SU-DHL-6 (cell line): ENCODE data around the gene BMP2K.

Experiments used
- H2AFZ ChIP-seq: fragments of 200-600 bp; sonication (generic); 2 replicates; pipeline ENCODE4 v1.6.1; 2014; ENCODE audit warnings: low read depth, mild to moderate bottlenecking, moderate library complexity, mixed read lengths, antibody characterized with exemption, low read length; ENCODE audit not compliant: severe bottlenecking
- H3F3A ChIP-seq: fragments of 200-600 bp; shearing (Covaris generic); 2 replicates; pipeline ENCODE4 v1.6.0; 2016; ENCODE audit warnings: antibody characterized with exemption, mild to moderate bottlenecking; ENCODE audit not compliant: insufficient read depth
- H3K27ac ChIP-seq: fragments of 200-600 bp; sonication (generic); 2 replicates; pipeline ENCODE4 v1.5.1; 2016; ENCODE audit warnings: low read depth, mild to moderate bottlenecking, low read length, moderate library complexity, mixed read lengths
- H3K27me3 ChIP-seq: fragments of 200-600 bp; sonication (generic), shearing (Covaris generic); 2 replicates; pipeline ENCODE4 v1.6.0; 2014; ENCODE audit warnings: mild to moderate bottlenecking, low read length
- H3K36me3 ChIP-seq: fragments of 200-600 bp; sonication (generic); 2 replicates; pipeline ENCODE4 v1.6.1; 2014; ENCODE audit warnings: mild to moderate bottlenecking, low read length, mixed read lengths
- H3K4me2 ChIP-seq: fragments of 300-600, 200-600 bp; shearing (Covaris generic), sonication (generic); 2 replicates; pipeline ENCODE4 v1.6.0; 2014; ENCODE audit warnings: low read length, low read depth, mild to moderate bottlenecking; ENCODE audit not compliant: poor library complexity, severe bottlenecking
- H3K4me3 ChIP-seq: fragments of 200-600 bp; sonication (generic); 2 replicates; pipeline ENCODE4 v1.5.1; 2014; ENCODE audit warnings: antibody characterized with exemption, low read length, mild to moderate bottlenecking, mixed read lengths; ENCODE audit not compliant: insufficient read depth, poor library complexity, severe bottlenecking
- H3K79me2 ChIP-seq: fragments of 200-600 bp; sonication (generic); 2 replicates; pipeline ENCODE4 v1.6.1; 2014; ENCODE audit warnings: mild to moderate bottlenecking, low read length, moderate library complexity; ENCODE audit not compliant: insufficient read depth
- H3K9ac ChIP-seq: fragments of 200-600 bp; sonication (generic); 2 replicates; pipeline ENCODE4 v1.7.0; 2014; ENCODE audit warnings: mild to moderate bottlenecking, low read length
- H3K9me2 ChIP-seq: fragments of 200-600 bp; sonication (generic); replicated peaks from 2 replicates; pipeline ENCODE4 v1.6.1; 2014; ENCODE audit warnings: low read length; ENCODE audit not compliant: insufficient read depth
- H3K9me3 ChIP-seq: fragments of 200-600 bp; sonication (generic); 2 replicates; pipeline ENCODE4 v1.6.1; 2014; ENCODE audit warnings: low read length, mixed read lengths; ENCODE audit not compliant: insufficient read depth
- H4K20me1 ChIP-seq: fragments of 200-600 bp; sonication (generic); 2 replicates; pipeline ENCODE4 v1.6.1; 2014; ENCODE audit warnings: low read depth, mild to moderate bottlenecking, antibody characterized with exemption, low read length, moderate library complexity, mixed read lengths
- EZH2phosphoT487 ChIP-seq: fragments of 200-600 bp; sonication (generic), shearing (Covaris generic); conservative IDR thresholded peaks from 2 replicates; pipeline ENCODE4 v1.6.1; 2018; ENCODE audit warnings: mild to moderate bottlenecking, antibody characterized with exemption, low read length, moderate library complexity, mixed read lengths
- TF ChIP-seq, protein P1 (sequence below): fragments of 200-600 bp; sonication (generic); IDR thresholded peaks from one replicate; pipeline ENCODE4 v1.5.1; 2017; ENCODE audit warnings: antibody characterized with exemption, mild to moderate bottlenecking, low read length, moderate library complexity; ENCODE audit not compliant: insufficient read depth, poor library complexity, severe bottlenecking

Gene BMP2K

DNA sequence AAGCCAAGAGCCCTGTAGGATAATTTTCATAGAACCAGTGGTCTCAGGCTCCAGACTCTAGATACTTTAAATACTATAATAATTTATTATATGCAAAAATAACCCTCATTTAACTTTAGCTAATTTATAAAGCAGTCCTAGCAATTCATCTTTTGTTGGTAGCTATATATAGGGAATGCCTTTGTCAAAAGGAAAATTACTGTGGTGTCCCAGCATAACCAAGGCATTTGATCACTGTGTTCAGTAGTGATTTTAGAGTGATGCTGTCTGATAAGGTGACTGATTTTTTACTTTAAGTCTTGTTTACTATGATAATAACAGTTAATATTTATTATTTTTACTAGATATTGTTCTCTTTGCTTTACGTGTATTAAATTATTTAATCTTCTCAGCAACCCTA lies 101.9 kb downstream of the BMP2K start:
- TF ChIP-seq EZH2phosphoT487 = no peak
- TF ChIP-seq, protein P1, sequence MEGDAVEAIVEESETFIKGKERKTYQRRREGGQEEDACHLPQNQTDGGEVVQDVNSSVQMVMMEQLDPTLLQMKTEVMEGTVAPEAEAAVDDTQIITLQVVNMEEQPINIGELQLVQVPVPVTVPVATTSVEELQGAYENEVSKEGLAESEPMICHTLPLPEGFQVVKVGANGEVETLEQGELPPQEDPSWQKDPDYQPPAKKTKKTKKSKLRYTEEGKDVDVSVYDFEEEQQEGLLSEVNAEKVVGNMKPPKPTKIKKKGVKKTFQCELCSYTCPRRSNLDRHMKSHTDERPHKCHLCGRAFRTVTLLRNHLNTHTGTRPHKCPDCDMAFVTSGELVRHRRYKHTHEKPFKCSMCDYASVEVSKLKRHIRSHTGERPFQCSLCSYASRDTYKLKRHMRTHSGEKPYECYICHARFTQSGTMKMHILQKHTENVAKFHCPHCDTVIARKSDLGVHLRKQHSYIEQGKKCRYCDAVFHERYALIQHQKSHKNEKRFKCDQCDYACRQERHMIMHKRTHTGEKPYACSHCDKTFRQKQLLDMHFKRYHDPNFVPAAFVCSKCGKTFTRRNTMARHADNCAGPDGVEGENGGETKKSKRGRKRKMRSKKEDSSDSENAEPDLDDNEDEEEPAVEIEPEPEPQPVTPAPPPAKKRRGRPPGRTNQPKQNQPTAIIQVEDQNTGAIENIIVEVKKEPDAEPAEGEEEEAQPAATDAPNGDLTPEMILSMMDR = no peak
- Histone ChIP-seq H3F3A (no peaks in the 10 kb centered on the region), H2AFZ (no peak overlapping the region), H3K27ac (no peak overlapping the region), H3K79me2 (no peaks in the 10 kb centered on the region), H4K20me1 (no peaks in the 10 kb centered on the region), H3K4me3 (no peak overlapping the region), H3K9me3 (no peaks in the 10 kb centered on the region), H3K36me3 (no peaks in the 10 kb centered on the region), H3K27me3 (no peaks in the 10 kb centered on the region), H3K9me2 (no peaks in the 10 kb centered on the region), H3K4me2 (no peak overlapping the region), H3K9ac (no peak overlapping the region)

DNA sequence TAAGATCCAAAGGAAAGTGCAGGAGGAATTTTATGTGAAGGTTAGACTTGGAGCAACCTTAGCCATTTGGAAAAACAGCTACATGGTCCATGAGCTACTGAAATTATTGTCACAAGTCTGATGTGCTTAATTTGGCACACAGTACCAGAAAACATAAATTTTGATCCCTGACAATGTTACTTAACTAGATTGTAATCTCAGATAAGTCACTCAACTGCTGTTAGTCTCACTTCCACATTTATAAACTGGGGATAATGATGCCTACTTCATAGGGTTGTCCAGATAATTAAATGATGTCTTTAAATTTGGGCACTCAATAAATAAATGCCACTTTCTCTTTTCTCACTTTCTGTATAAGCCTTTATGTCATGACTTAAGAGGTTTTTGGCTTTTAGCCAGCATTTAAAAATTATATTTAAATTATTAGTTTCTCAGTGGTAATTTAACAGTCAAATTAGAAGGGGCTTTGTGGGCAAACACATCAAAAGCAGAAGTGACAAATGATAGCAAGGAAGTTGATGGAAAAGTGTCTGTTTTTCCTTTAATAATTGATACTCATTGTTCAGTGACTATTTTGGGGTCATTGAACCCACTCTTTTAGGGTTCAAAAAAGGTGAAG lies 104.8 kb downstream of the BMP2K start:
- H3K36me3 ChIP-seq = no peaks in the 10 kb centered on the region
- no peaks in the 10 kb centered on the region for H4K20me1 ChIP-seq
- H2AFZ ChIP-seq = no peak overlapping the region
- no peak overlapping the region for H3K4me2 ChIP-seq
- no peaks in the 10 kb centered on the region for H3F3A ChIP-seq
- no peak overlapping the region for H3K4me3 ChIP-seq
- H3K9me3 ChIP-seq = no peaks in the 10 kb centered on the region
- H3K9me2 ChIP-seq = no peaks in the 10 kb centered on the region
- H3K27ac ChIP-seq = no peak overlapping the region
- no peaks in the 10 kb centered on the region for H3K27me3 ChIP-seq
- TF ChIP-seq, protein P1 = no peak
- no peak for TF ChIP-seq EZH2phosphoT487
- no peak overlapping the region for H3K9ac ChIP-seq
- H3K79me2 ChIP-seq = no peaks in the 10 kb centered on the region

DNA sequence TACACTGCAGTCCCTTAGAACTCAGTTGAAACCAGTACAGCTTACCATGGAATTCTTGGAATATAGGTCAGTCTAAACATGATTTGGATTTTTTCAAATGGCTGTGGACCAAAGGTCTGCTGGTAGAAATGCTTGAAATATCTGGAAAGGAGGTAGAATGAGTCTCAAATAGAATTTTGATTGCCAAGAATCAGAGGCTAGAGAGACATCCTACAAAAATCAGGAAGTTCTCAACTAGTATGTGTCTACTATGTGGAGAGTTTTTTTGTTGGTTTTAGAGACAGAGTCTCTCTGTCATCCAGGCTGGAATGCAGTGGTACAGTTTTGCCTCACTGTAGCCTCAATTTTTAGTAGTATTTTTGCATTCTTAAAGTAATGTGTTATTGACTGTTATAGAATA lies 109.4 kb downstream of the BMP2K start:
- H3K4me3 ChIP-seq = no peak overlapping the region
- H3F3A ChIP-seq = no peaks in the 10 kb centered on the region
- H3K4me2 ChIP-seq = no peak overlapping the region
- no peaks in the 10 kb centered on the region for H3K27me3 ChIP-seq
- no peaks in the 10 kb centered on the region for H4K20me1 ChIP-seq
- H3K9ac ChIP-seq = no peak overlapping the region
- no peaks in the 10 kb centered on the region for H3K79me2 ChIP-seq
- H2AFZ ChIP-seq = no peak overlapping the region
- H3K9me2 ChIP-seq = no peaks in the 10 kb centered on the region
- no peaks in the 10 kb centered on the region for H3K36me3 ChIP-seq
- no peaks in the 10 kb centered on the region for H3K9me3 ChIP-seq
- H3K27ac ChIP-seq = no peak overlapping the region
- no peak for TF ChIP-seq EZH2phosphoT487
- TF ChIP-seq, protein P1 = no peak
